DMS114 treated with DMSO at 0.1 percent for 48 hours (cell line): ENCODE data around the gene CERS2.

Experiments
- DNase-seq: peaks from one replicate; lab custom pipeline; 2025; ENCODE audit not compliant: unreplicated experiment; lab: John Stamatoyannopoulos, UW

The CERS2 gene

DNA sequence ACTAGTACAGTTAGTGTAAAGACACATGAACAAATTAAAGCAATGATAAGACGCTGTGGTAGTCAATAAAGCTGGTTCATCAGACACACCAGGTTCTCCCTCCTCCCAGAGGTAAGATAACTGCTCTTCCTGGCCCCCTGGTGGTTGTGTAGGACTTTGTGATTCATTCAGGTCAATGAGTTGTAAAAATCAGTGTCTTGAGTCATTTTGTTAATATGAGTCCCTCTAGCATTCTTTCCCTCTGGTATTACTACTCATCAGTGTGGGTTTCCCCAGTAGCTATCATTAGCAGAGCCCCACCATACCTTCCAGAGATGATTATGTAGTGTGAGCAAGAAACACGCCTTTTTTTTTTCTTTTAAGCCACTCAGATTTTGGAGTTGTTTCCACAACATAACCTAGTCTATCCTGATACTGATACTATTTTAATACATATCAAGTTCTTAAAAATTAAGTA is 52.1 kb downstream of the CERS2 start:
- peak; percentile 83 for DNase-seq

DNA sequence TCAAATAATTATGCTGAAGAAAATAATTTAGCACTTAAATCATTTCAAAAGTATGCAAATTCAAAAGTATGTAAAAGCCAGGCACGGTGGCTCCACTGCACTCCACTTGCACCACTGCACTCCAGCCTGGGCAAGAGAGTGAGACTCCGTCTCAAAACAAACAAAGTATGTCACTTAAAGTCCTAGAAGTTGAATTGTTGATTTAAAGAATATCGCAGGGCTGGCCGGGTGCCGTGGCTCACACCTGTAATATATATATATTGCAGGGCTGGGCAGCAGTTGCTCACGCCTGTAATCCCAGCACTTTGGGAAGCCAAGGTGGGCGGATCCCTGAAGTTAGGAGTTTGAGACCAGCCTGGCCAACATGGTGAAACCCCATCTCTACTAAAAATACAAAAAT is 57.2 kb downstream of the CERS2 start:
- no peak for DNase-seq
